SK-N-SH (cell line): ENCODE results near the gene COMT. TPM values are rescaled to one million over a fixed set of nuclear protein-coding genes. Genes with fewer than 3 reads are reported as not detected.
"Not testable (repeated sequence)": the region's sequence is repeated elsewhere in the genome, so short reads cannot be mapped to it uniquely, and the experiment has no call there.

ENCODE experiments used
- CTCF ChIA-PET: fragments of 300-600, 350-600 bp; formaldehyde crosslinking; extraction: SDS; loops from one replicate; lab custom pipeline; 2021; lab: Yijun Ruan, JAX
- POLR2A ChIA-PET: fragments of 350-600 bp; sonication (Branson Sonifier 250); formaldehyde crosslinking; extraction: SDS; loops from one replicate; lab custom pipeline; 2020; ENCODE audit warnings: antibody characterized with exemption, inconsistent platforms; lab: Yijun Ruan, JAX
- DNase-seq: peaks from one replicate; pipeline ENCODE4 v3.0.0; 2012
- H2AFZ ChIP-seq: fragments of 200-600 bp; sonication (generic); 2 replicates; pipeline ENCODE4 v1.8.1; 2016; ENCODE audit warnings: antibody characterized with exemption, mild to moderate bottlenecking, low read depth
- H3F3A ChIP-seq: fragments of 200-600 bp; sonication (generic); replicated peaks from 2 replicates; pipeline ENCODE3; 2016; ENCODE audit warnings: antibody characterized with exemption, mild to moderate bottlenecking; ENCODE audit not compliant: insufficient read depth
- H3K27ac ChIP-seq, 2 experiments: fragments of 200-500 bp in 1 of 2; fragments of 200-600 bp in 1 of 2; sonication (Bioruptor generic) in 1 of 2; sonication (generic), shearing (Covaris generic) in 1 of 2; 2 replicates each; pipeline versions ENCODE4 v1.5.1 to v1.6.1; 2014 to 2016; ENCODE audit warnings: low read depth in 2 of 2, inconsistent platforms in 1 of 2, low read length in 1 of 2, mild to moderate bottlenecking in 1 of 2, mixed read lengths in 1 of 2
- H3K27me3 ChIP-seq: fragments of 200-600 bp; sonication (generic), shearing (Covaris generic); 2 replicates; pipeline ENCODE4 v1.6.1; 2016; ENCODE audit warnings: mixed run types; ENCODE audit not compliant: insufficient read depth
- H3K36me3 ChIP-seq, 2 experiments: fragments of 200-500 bp in 1 of 2; fragments of 200-600 bp in 1 of 2; sonication (Bioruptor generic) in 1 of 2; sonication (generic) in 1 of 2; replicated peaks in 1 of 2; 2 replicates each; pipeline versions ENCODE3 to v1.5.1; 2014 to 2016; ENCODE audit warnings: low read length in 1 of 2, mild to moderate bottlenecking in 1 of 2; ENCODE audit not compliant: insufficient read depth in 2 of 2, control insufficient read depth in 1 of 2
- H3K4me1 ChIP-seq, 2 experiments: fragments of 200-500 bp in 1 of 2; fragments of 200-600 bp in 1 of 2; sonication (Bioruptor generic) in 1 of 2; sonication (generic), shearing (Covaris generic) in 1 of 2; 2 replicates each; pipeline versions ENCODE4 v1.5.1 to v1.6.1; 2014 to 2016; ENCODE audit warnings: low read depth in 1 of 2, low read length in 1 of 2, mixed run types in 1 of 2; ENCODE audit not compliant: insufficient read depth in 2 of 2, control insufficient read depth in 1 of 2
- H3K4me2 ChIP-seq: fragments of 200-600 bp; sonication (generic), shearing (Covaris generic); 2 replicates; pipeline ENCODE4 v1.6.1; 2017; ENCODE audit warnings: mixed run types
- H3K4me3 ChIP-seq, 2 experiments: fragments of 200-500 bp in 1 of 2; fragments of 200-600 bp in 1 of 2; sonication (Bioruptor generic) in 1 of 2; sonication (generic), shearing (Covaris generic) in 1 of 2; 2 replicates each; pipeline versions ENCODE4 v1.5.1 to v1.8.1; 2014 to 2016; ENCODE audit warnings: low read depth in 2 of 2, inconsistent platforms in 1 of 2, low read length in 1 of 2, mild to moderate bottlenecking in 1 of 2, mixed read lengths in 1 of 2, moderate library complexity in 1 of 2
- H3K79me2 ChIP-seq: fragments of 200-600 bp; sonication (generic); 2 replicates; pipeline ENCODE4 v1.8.1; 2017; ENCODE audit warnings: mild to moderate bottlenecking; ENCODE audit not compliant: insufficient read depth
- H3K9ac ChIP-seq: fragments of 200-600 bp; sonication (generic); 2 replicates; pipeline ENCODE4 v1.6.1; 2017; ENCODE audit warnings: mixed run types
- H3K9me2 ChIP-seq: fragments of 200-600 bp; sonication (generic); 2 replicates; pipeline ENCODE4 v1.6.1; 2017; ENCODE audit warnings: mixed run types
- H3K9me3 ChIP-seq: fragments of 200-600 bp; sonication (generic); 2 replicates; pipeline ENCODE4 v1.6.1; 2017; ENCODE audit warnings: mixed run types, mild to moderate bottlenecking, moderate library complexity
- H4K20me1 ChIP-seq: fragments of 200-600 bp; sonication (generic); 2 replicates; pipeline ENCODE4 v1.6.1; 2017; ENCODE audit warnings: mild to moderate bottlenecking, mixed run types; ENCODE audit not compliant: insufficient read depth
- CHD2 ChIP-seq: fragments of 150-350 bp; IDR thresholded peaks from 2 replicates; pipeline ENCODE4 v1.6.1; 2018; ENCODE audit warnings: low read length; ENCODE audit not compliant: partially characterized antibody
- ELF1 ChIP-seq: IDR thresholded peaks from 2 replicates; pipeline ENCODE4 v1.4.0; 2012
- EZH2phosphoT487 ChIP-seq: fragments of 200-600 bp; sonication (generic); IDR thresholded peaks from 2 replicates; pipeline ENCODE4 v1.6.1; 2017; ENCODE audit warnings: low read depth, mixed run types, mild to moderate bottlenecking, antibody characterized with exemption, moderate library complexity, borderline replicate concordance
- FOSL2 ChIP-seq: IDR thresholded peaks from 2 replicates; pipeline ENCODE4 v1.4.0; 2012; ENCODE audit warnings: low read depth, mild to moderate bottlenecking, moderate library complexity, borderline replicate concordance
- FOXM1 ChIP-seq: IDR thresholded peaks from 2 replicates; pipeline ENCODE4 v1.4.0; 2012; ENCODE audit warnings: low read depth, mild to moderate bottlenecking
- GABPA ChIP-seq: IDR thresholded peaks from 2 replicates; pipeline ENCODE4 v1.4.0; 2012; ENCODE audit warnings: low read depth, mild to moderate bottlenecking
- JUND ChIP-seq: IDR thresholded peaks from 2 replicates; pipeline ENCODE4 v1.4.0; 2012
- MEF2A ChIP-seq: IDR thresholded peaks from 2 replicates; pipeline ENCODE4 v1.4.0; 2012; ENCODE audit warnings: low read depth, borderline replicate concordance
- NFIC ChIP-seq: IDR thresholded peaks from 2 replicates; pipeline ENCODE4 v1.4.0; 2012; ENCODE audit warnings: borderline replicate concordance
- PBX3 ChIP-seq: IDR thresholded peaks from 2 replicates; pipeline ENCODE4; 2012
- POLR2AphosphoS5 ChIP-seq: IDR thresholded peaks from 2 replicates; pipeline ENCODE4 v1.6.1; 2012; ENCODE audit warnings: low read depth, low read length
- RAD21 ChIP-seq: IDR thresholded peaks from 2 replicates; pipeline ENCODE4 v1.6.1; 2012; ENCODE audit warnings: mild to moderate bottlenecking, low read length
- RCOR1 ChIP-seq: fragments of 150-350 bp; IDR thresholded peaks from 2 replicates; pipeline ENCODE4 v1.6.1; 2017; ENCODE audit warnings: antibody characterized with exemption, low read length
- SIN3A ChIP-seq: IDR thresholded peaks from 2 replicates; pipeline ENCODE4 v1.6.1; 2012; ENCODE audit warnings: low read depth, mild to moderate bottlenecking, low read length, moderate library complexity, borderline replicate concordance
- SMC3 ChIP-seq: IDR thresholded peaks from 2 replicates; pipeline ENCODE4 v1.6.1; 2012; ENCODE audit warnings: low read depth, low read length, improper control_type of control experiment
- TAF1 ChIP-seq: IDR thresholded peaks from 2 replicates; pipeline ENCODE4 v1.6.1; 2012; ENCODE audit warnings: low read depth, mild to moderate bottlenecking, low read length, moderate library complexity, borderline replicate concordance
- TEAD4 ChIP-seq: IDR thresholded peaks from 2 replicates; pipeline ENCODE4 v1.4.0; 2012; ENCODE audit warnings: mild to moderate bottlenecking, borderline replicate concordance; ENCODE audit not compliant: insufficient read depth
- ZBTB33 ChIP-seq: IDR thresholded peaks from 2 replicates; pipeline ENCODE4 v1.4.0; 2012; ENCODE audit warnings: low read depth, borderline replicate concordance
- WGBS: methylation state at CpG from one replicate; pipeline ENCODE4 v1.1.6; 2017; ENCODE audit warnings: low lambda C conversion rate; 5-methylcytosine and 5-hydroxymethylcytosine counted together
- polyA plus RNA-seq, 3 experiments: library from polyadenylated mRNA; depleted of rRNA; stranded (reverse); fragments of >200 nt; gene quantifications; 2 replicates each; pipeline ENCODE4 v1.2.3, GENCODE V29; 2012

COMT gene
- polyA plus RNA-seq, 1 of the 3 experiments (the other 2 are of a cell fraction): 343 TPM

DNA sequence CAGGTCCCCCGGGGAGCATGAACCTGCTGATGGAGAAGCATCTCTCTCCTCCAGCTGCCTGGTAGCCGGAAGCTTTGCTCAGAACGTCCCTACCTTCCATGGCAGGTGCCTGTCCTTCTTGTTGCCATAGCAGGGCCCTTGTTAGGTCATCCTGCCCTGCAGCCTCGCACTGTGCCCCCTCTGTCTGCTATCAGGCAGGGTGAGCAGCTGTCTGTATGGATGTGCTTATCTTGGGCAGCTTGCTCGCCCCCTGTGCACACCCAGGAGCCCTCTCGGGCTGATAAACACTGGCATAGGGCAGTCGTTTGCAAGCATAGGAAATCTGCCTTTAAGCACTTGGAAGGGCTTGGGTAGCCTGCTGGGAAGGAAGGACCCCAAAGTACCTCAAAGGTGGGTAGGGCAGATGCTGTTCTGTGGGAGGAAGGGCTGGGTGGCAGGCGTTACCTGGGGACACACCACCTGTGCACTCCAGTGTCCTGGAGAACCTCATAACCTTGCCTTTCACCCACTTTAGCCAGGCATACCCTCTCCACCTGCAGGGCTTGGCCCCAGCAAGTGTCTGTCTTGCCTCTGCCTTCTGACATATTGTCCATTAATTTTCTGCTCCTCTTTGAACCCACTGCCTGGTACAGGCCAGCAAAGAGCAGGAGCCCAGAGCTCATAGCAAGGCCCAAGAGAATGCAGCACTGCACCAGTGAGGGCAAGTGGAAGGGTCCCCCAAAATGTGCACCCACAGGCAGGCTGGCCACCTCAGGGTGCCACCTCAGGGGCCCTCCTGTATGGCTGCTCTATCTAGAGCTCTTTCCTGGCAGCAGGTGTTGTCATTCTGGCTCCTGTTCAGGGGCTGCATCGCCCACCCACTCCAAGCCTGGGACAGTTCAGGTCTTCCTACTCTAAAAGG is 8.0 kb upstream of the COMT start:
- Histone ChIP-seq H3K27ac (peak overlapping the region in 1 of 2 experiments; percentile 26; a peak in 1 of 4 replicates), H3K79me2 (no peaks in the 10 kb centered on the region), H3K4me3 (no peak overlapping the region), H3K9ac (no peak overlapping the region), H3K4me1 (peaks cover 0 to 18% of the 10 kb centered on the region in 2 experiments; a peak in 1 of 4 replicates), H4K20me1 (no peaks in the 10 kb centered on the region), H3F3A (no peaks in the 10 kb centered on the region), H3K36me3 (peaks cover 0 to 19% of the 10 kb centered on the region in 2 experiments), H3K4me2 (no peak overlapping the region), H2AFZ (no peak overlapping the region), H3K27me3 (no peaks in the 10 kb centered on the region), H3K9me2 (no peaks in the 10 kb centered on the region), H3K9me3 (no peaks in the 10 kb centered on the region)
- TF ChIP-seq SIN3A: no peak
- no peak for TF ChIP-seq RCOR1
- TF ChIP-seq NFIC: no peak
- TF ChIP-seq GABPA: no peak
- TF ChIP-seq ZBTB33: no peak
- CTCF ChIA-PET: interaction anchor here (1.0 to 1.7 kb wide), 3 partner anchors 14 to 215 kb away, joined by 3 to 10 read pairs (median 7); no protein-coding TSS in a partner anchor
- no peak for DNase-seq
- 97% methylated on average over 3 of the region's 9 CpGs for WGBS
- POLR2A ChIA-PET: no interaction called here

DNA sequence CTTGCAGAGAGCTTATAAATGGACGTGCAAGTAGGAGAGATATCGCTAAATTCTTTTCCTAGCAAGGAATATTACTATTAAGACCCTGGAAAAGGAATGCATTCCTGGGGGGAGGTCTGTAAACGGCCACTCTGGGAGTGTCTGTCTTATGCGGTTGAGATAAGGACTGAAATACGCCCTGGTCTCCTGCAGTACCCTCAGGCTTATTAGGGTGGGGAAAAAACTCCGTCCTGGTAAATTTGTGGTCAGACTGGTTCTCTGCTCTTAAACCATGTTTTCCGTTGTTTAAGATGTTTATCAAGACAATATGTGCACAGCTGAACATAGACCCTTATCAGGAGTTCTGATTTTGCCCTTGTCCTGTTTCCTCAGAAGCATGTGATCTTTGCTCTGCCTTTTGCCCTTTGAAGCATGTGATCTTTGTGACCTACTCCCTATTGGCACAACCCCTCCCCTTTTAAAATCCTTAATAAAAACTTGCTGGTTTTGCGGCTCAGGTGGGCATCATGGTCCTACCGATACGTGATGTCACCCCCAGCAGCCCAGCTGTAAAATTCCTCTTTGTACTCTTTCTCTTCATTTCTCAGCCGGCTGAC is 6.4 kb upstream of the COMT start:
- H3K9me3 ChIP-seq, H3K9me2 ChIP-seq, H2AFZ ChIP-seq, H3K4me3 ChIP-seq, H3K4me2 ChIP-seq, H3K9ac ChIP-seq, H4K20me1 ChIP-seq, POLR2A ChIA-PET, H3K27ac ChIP-seq, H3F3A ChIP-seq, H3K27me3 ChIP-seq, DNase-seq: not testable (repeated sequence)
- 98% methylated on average over 11 of the region's 11 CpGs for WGBS
- Histone ChIP-seq H3K79me2 (peaks cover 16% of the 10 kb centered on the region; the same call in 1 of the 2 replicates), H3K36me3 (peaks cover 0 to 19% of the 10 kb centered on the region in 2 experiments), H3K4me1 (peaks cover 0 to 18% of the 10 kb centered on the region in 2 experiments; a peak in 1 of 4 replicates)
- CTCF ChIA-PET: interaction anchor here (0.8 kb wide), 1 partner anchor 205 kb away, joined by 3 read pairs; no protein-coding TSS in a partner anchor

- H3K36me3 ChIP-seq: peaks cover 0 to 19% of the 10 kb centered on the region in 2 experiments
- ChIA-PET POLR2A (no interaction called here), CTCF (interaction anchor here (0.8 to 1.8 kb wide), 3 partner anchors 26 to 206 kb away, joined by 3 to 5 read pairs (median 3); no protein-coding TSS in a partner anchor)
- no peak overlapping the region for H3K27ac ChIP-seq
- H3K79me2 ChIP-seq: peaks cover 29% of the 10 kb centered on the region
- H4K20me1 ChIP-seq: no peaks in the 10 kb centered on the region
- no peak overlapping the region for H3K9ac ChIP-seq
- DNase-seq: no peak
- H3F3A ChIP-seq: no peaks in the 10 kb centered on the region
- H3K9me3 ChIP-seq: no peaks in the 10 kb centered on the region
- 99% methylated on average over 7 of the region's 7 CpGs for WGBS
- H3K4me1 ChIP-seq: peaks cover 7 to 27% of the 10 kb centered on the region in 2 experiments; a peak in 3 of 4 replicates
- H3K4me2 ChIP-seq: no peak overlapping the region
- H2AFZ ChIP-seq: no peak overlapping the region
- no peaks in the 10 kb centered on the region for H3K9me2 ChIP-seq
- H3K27me3 ChIP-seq: no peaks in the 10 kb centered on the region
- no peak overlapping the region for H3K4me3 ChIP-seq
- TF ChIP-seq SIN3A: no peak
- no peak for TF ChIP-seq ELF1
- no peak for TF ChIP-seq POLR2AphosphoS5
- no peak for TF ChIP-seq RAD21
- TF ChIP-seq TAF1: no peak
- no peak for TF ChIP-seq PBX3
- no peak for TF ChIP-seq FOSL2
- no peak for TF ChIP-seq FOXM1
- no peak for TF ChIP-seq SMC3
- TF ChIP-seq CHD2: no peak
- TF ChIP-seq MEF2A: no peak
- TF ChIP-seq EZH2phosphoT487: no peak
- no peak for TF ChIP-seq TEAD4
- no peak for TF ChIP-seq JUND
- no peak for TF ChIP-seq NFIC
These were observed 5.1 kb upstream of the COMT start for GRCh38 chr22:19936513-19936912.
